COR-L47 (cell line): ENCODE data around the gene SLC25A10.

Source experiments
- DNase-seq: peaks from one replicate; lab custom pipeline; 2025; lab: John Stamatoyannopoulos, UW

Gene SLC25A10

DNA sequence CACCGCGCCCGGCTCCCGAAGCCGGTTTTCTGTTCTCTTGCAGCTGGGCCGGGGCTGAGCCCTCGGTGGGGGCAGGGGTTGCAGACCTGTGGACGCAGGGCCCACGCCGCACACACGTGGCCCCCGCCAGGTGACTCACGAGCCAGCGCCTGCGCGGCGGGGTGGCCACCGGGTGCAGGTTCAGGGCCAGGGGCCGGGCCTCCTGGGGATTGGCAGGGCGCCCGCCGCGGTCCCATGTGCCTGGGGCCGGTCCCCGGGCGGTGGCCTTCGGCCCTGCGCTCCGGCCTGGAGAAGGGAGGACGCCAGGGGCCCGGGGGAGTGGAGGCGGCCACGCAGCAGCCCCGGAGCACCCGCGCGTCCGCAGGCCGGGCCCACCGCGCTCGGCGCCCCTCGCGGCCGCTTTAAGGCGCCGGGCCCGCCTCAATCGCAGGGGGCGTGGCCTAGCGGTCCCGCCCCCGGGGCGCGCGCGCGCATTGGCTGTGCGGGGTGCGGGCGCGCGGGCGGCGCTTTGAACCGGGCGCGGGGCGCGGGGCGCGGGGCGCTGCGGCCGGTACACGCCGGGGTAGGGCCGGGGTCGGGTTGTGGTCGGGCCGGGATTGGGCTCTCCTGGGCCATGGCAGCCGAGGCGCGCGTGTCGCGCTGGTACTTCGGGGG lies at the start of gene SLC25A10:
SLC25A10 (plus strand) TSS at position 471 of the 654 bp plus-strand sequence; CDS start at position 614, 143 bp downstream.
- peak; percentile 76 for DNase-seq

DNA sequence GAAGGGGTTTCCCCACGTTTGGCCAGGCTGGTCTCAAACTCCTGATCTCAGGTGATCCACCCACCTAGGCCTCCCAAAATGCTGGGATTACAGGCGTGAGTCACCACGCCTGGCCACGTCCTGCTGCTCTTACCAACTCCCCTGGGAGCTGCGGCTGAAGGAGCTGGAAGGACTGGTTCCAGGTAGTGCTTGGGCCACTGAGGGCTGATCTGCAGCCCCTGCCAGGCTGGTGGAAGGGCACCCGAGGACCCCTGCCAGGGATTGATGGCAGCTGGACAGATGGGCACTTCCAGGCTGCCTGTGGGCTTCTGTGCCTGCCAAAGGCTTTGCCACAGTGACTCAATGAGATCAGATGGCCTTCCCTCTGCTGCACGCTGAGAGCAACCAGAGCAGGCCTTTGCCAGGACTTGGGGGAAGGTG lies 48.0 kb upstream of the SLC25A10 start:
- DNase-seq = no peak

DNA sequence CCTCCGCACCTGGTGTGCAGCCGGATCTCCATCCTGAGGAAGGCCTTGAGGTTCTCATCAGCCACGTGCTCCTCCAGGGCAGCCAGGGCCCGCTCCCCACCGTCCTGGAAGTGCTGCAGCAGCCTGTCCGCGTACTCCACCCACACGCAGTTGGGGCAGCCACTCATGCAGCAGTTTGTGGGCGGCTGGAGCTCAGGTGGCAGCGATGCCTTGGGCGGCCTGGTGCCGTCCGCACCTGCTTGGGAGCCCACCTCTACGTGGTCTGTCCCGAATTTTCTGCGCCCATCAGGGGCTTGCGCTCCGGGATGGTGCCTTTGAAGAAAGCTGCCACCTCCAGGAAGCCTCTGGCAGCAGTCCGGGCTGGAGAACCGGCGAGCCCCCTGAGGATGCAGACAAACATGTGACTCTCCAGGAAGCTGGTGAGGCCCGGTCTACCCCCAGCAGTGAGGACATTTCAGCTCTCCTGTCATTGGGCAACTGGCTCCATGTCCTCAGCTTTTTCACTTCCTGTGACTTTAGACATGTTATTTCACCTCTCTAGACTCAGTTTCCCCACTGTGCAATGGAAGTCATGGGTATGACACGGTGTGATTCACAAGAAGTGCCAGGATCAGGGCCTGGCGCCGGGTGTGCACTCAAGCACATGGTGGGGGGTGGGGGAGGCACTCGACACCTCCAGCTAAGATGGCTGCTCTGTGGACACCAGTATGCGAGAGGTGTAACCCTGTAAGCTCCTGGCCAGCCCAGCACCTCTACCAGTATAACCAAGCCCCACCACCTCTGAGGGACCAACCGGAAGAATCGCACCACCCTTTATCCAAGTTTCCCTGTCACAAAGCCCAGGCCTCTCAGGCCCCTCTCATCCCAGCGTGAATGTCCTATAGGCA lies 46.6 kb upstream of the SLC25A10 start:
- DNase-seq = peak; percentile 9

- DNase-seq = no peak
Measured at GRCh38 chr17:81666092-81666341, 46.1 kb upstream of the SLC25A10 start.

GRCh38 chr17:81666342-81667191 lies 45.5 kb upstream of the SLC25A10 start, which contains the start of the genes CCDC137 and OXLD1:
Gene CCDC137 (plus strand): TSS chr17:81666737. CDS start chr17:81666767, 30 bp downstream.
Gene OXLD1 (minus strand): TSS chr17:81666605. CDS start chr17:81666577, 28 bp downstream.
- peak; percentile 96 for DNase-seq

- no peak for DNase-seq
Measured at GRCh38 chr17:81667754-81668153, 44.3 kb upstream of the SLC25A10 start.

DNA sequence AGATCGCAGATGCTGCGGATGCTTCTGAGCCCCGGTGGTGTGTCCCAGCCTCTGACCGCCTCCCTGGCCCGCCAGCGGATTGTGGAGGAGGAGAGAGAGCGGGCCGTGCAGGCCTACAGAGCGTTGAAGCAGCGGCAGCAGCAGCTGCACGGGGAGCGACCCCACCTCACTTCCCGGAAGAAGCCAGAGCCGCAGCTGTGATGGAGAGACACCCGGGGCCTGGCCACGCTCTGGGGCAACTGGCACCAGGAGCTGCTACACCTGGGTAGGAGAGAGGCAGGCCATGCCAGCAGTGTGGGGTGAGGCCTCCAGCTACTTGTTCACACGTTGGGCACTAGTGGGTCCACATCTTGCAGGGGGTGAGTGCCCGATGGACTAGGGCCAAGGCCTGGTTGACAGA lies 39.6 kb upstream of the SLC25A10 start:
- no peak for DNase-seq

- DNase-seq = no peak
Measured at GRCh38 chr17:81672954-81673353, 39.1 kb upstream of the SLC25A10 start.

DNA sequence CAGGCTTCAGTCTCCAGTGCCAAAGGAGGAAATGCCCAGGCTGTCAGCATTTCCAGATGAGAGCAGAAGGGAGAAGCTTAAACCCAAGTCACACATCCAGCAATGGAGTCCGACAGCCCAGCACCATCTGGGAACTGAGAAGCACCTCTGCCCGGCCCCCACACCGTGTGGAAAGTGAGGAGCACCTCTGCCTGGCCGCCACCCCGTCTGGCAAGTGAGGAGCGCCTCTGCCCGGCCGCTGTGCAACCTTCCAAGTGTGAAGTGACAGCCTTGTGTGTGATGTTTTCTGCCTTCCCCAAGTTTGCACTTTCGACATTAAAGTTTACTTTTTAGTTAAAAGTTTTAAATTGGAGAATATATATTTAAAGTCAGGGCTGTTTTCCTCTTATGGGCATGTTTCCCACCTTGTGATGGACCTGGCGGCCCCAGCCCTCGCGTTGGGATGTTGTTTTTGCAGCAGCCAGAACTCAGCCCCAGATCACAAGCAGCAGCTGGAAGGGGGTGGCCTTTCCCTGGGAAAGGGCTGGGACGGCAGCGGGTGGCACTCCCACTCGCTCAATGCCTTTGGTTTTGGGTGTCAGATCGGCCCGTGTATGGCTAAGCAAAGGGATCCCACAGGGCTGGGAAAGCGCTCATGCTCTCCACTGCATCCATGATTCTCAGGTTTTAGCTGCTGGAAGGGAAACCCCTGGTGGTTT lies 38.4 kb upstream of the SLC25A10 start:
- no peak for DNase-seq

DNA sequence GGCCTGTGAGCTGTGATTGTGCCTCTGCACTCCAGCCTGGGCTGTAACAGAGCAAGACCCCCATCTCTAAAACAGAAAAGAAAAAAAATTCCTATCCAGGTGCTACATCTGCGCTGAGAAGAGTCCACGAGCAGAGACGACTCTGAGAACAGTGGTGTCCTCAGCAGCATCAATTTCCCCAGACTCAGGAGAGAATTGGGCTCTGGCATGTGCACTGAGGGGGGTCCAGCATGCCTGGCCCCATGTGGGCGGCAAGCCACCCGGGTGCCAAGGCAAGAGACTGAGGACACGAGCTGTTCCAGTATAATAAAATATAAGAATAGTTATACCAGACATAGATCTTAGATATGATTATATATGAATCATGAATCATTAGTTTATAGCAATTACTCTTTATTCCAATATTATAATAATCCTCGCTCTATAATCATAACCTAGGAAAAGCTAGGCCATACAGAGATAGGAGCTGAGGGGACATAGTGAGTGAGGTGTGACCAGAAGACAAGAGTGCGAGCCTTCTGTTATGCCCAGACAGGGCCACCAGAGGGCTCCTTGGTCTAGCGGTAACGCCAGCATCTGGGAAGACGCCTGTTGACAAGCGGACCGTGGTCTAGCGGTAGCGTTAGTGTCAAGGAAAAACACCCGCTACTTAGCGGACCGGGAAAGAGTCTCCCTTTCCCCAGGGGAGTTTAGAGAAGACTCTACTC lies 36.4 kb upstream of the SLC25A10 start:
- peak; percentile 20 for DNase-seq

- no peak for DNase-seq
Measured at GRCh38 chr17:81676906-81677305, 35.2 kb upstream of the SLC25A10 start.

- no peak for DNase-seq
Measured at GRCh38 chr17:81680150-81680549, 31.9 kb upstream of the SLC25A10 start.

- peak; percentile 93 for DNase-seq
Measured at GRCh38 chr17:81681672-81682071, 30.4 kb upstream of the SLC25A10 start.

DNA sequence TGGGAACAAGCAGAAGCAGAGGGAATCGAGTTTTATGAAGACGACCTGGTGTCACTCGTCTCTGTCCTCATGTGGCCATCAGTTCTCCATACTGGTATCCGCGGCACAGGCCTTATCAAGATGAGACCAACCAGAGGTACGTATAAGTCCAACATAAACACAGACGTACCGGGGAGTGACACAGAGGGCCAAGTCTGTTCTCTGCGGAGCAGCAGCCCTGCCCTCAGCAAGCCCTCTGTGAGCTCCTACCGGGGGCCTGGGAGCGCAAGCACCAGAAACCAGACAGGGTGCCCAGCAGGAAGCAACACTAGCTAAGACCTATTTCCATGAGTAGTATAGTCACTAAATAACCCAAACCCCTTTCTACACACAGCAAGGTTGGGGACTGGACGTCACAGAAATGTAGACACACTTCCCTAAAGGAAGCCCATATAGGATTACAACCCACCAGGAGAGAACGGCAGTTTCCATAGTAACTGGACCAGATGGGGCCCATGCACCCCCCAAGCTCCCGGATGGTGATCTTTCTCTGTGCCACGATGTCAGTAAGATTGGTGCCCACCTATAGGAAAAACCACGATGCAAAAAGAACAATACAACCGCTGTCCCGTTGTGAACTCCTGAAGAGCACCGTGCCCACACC lies 29.4 kb upstream of the SLC25A10 start:
- DNase-seq = no peak

GRCh38 chr17:81683208-81683583 lies 28.9 kb upstream of the SLC25A10 start:
- DNase-seq = no peak

DNA sequence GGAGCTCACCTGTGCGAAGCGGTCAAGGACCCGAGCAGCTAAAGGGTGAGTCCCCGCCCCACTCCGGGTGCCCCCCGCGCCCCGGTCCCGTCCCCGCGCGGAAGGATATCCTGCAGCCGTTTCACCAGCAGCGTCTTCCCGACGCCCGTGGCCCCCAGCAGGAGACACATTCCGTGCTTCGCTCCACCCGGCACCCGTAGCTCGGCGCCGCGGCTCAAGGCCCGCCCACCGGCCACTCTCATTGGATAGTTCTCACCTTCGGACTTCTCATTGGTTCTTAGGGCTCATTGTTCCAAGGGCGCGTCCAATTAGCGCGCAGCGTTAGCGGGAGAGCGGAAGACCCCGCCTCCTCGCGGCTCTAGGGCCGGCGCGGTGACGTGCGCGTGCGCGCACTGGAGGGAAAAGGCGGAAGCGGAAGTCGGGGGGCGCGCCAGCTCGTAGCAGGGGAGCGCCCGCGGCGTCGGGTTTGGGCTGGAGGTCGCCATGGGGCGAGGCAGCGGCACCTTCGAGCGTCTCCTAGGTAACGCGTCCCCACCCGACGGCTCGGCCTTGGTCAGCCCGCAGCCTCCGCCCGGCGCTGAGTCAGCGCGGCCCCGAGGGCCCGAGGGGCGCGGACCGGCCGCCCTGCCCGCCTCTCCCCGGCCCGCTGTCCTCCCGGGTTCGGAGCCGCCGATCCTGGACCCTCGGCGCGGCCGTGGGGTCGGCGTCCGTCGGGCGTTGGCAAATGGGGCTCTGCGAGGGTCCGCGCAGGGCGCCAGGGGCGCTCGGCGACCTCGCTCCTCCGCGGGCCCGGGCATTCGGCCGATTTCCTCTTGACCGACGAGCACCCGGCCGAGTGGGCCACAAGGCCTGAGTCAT lies 28.3 kb upstream of the SLC25A10 start, which contains the start of the genes ARL16 and HGS:
ARL16 (minus strand) TSS at position 214 of the 858 bp plus-strand sequence; CDS start at position 170, 44 bp downstream.
HGS (plus strand) TSS at position 428 of the 858 bp plus-strand sequence; CDS start at position 484, 56 bp downstream.
- DNase-seq = peak; percentile 99

- DNase-seq = no peak
Measured at GRCh38 chr17:81684442-81684911, 27.6 kb upstream of the SLC25A10 start.

- no peak for DNase-seq
Measured at GRCh38 chr17:81685108-81685507, 27.0 kb upstream of the SLC25A10 start.

DNA sequence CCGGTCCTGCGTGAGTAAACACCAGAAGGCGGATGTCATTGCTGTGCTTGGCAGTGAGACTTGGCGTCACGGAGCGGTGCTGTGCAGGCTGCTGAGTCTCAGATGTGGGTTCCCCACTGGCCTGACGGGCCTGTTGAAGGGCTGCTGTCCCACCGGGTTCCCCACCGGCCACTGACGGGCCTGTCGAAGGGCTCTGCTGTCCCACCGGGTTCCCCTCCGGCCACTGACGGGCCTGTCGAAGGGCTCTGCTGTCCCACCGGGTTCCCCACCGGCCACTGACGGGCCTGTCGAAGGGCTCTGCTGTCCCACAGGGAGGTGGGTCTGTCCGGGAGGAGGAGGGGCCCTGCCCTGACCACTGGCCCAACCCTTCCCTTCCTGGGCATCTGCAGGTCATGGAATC lies 25.5 kb upstream of the SLC25A10 start:
- DNase-seq = no peak
